Renal cortical epithelial cell (primary cell): ENCODE data around the gene UBL7. TPM values are rescaled to one million over a fixed set of nuclear protein-coding genes. Genes with fewer than 3 reads are reported as not detected.
A peak's percentile ranks its signal among the peaks of the same experiment; 100 is the strongest.

Experiments used
- DNase-seq: peaks from one replicate; pipeline ENCODE4 v3.0.0-alpha.2; 2011; ENCODE audit warnings: low read depth
- total RNA-seq: library from RNA; depleted of rRNA; stranded (reverse); fragments of >200 nt; gene quantifications from 2 replicates; pipeline ENCODE4 v1.2.3, GENCODE V29; 2014

UBL7 gene
- total RNA-seq, 1 donor from 2014 or later, result 31.2 TPM

DNA sequence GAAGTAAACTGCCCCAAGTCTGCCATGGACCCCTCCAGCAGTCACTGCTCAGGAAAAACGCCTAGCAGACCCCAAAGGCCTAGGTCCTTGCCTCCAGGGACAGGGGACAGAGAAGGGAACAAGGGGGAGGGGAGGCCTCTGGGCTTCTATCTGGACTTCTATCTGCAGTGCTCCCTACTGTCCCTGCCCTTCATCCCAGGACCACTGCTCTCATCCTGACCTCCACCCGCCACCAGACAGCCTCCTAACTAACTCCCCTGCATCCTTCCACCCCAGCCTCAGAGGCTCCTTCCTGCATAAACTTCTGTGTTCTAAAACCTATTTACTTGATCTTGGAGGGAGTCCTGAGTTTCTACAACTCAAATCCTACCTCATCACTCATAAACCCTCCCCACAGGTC, 52.6 kb downstream of the UBL7 start:
- no peak for DNase-seq

DNA sequence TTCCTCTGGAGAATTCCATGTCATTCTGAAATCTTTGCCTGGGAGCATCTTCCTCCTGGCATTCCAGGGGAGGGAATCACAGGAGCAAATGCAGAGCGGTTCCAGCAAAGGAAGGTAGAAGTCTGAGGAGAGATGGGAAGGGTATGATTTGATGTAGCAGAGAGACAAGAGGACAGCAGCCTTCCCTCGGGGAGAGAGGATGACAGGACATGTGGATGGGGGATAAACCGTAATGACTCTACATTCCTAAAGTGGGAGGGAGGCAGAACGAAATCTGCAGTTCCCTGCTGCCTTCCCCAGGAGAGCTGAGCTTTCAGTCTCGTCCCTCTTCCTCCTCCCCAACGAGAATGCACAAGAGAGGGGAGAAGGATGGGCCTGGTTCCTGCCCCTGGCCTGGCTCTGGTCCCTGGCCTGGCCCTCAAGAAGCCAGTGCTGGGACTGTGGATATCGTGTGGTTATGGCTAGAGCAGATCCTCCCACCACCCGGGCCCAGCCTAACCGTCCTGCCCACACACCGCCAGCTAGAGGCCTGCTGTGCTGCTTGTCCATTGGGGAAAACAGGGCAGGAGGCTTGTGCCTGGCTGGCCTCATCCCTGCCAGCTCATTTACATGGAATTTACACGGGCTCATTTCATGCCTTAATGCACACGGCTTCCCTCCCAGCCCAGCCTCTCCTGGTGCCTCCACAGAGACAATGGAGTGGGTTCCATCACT, 53.8 kb downstream of the UBL7 start:
- DNase-seq, result peak; percentile 90

DNA sequence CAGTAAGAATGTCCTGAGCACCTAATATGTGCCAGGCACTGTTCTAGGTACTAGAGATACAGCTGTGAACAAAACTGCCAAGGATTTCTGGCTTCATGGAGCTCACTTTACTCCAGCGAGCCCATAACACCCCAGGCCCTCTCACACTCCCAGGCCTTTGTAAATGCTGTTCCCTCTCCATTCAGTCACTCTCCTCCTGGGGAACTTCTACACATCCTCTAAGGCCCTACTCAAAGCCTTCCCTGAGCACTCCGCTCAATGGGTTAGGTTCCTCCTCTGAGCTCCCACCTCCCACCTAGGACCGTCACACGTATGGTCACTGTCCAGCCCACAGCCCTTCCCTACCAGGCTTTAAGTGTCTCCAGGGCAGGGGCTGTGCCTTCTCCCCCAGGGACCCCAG, 54.4 kb downstream of the UBL7 start:
- no peak for DNase-seq

DNA sequence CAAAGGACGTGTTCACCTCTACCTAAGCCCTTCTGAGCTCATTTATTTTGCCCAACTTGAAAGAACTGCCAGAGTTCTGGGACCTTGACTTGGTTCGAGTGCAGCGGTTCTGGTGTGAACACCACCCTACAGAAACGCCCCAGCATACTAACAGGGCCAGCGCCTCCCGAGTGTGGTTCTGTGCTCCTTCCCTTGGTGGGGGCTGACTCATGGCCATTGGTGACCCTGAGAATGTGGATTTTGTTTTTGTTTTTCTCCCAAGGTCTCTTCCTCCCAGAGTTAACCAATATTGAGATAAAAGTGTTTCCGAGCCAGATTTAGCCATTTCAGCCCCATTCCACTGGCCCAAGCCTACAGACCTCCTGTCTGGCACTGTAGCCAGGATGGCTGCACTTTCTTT, 55.1 kb downstream of the UBL7 start:
- DNase-seq, result no peak

DNA sequence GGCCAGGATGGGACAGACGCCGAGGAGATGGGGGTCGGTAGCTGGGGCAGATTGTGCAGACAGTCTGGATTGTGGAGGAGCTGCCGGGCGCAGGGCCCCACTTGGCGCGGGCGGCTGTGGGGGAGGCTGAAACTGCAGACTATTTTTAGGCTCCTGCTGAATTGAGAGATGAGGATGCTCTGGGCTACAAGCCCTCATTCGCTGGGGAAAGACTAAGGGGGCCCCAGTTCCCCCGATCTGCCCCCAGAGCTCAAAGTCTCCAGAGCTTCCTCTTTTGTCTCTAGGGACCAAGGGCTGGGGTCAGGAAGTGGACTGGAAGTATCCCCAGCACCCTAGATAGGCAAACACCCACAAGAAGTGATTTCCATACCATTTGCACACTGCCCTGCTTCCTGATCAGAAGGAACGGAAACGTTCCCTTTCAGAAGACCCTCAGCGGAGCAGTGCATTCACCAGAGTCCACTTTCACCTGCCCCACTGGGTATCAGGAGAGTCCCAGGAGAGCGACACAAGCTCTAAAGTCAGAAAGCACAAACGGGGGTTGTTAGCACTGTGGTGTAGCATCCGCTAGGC, 56.9 kb downstream of the UBL7 start:
- no peak for DNase-seq

DNA sequence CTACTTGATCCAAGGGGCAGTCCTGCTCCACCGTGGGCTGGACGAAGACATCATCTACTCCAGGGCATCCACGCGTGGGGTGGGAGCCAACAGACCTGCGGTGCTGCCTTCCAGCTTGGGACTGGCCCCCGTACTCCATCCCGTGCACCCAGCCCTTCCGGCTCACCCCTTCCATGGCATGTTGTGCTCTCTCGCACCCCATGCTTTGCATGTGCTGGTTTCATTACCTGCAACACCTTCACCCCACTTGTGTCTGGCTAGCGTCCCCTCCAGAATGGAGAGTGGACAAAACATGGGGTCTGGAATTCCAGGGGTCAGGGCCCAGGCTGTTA, 57.4 kb downstream of the UBL7 start:
- no peak for DNase-seq

DNA sequence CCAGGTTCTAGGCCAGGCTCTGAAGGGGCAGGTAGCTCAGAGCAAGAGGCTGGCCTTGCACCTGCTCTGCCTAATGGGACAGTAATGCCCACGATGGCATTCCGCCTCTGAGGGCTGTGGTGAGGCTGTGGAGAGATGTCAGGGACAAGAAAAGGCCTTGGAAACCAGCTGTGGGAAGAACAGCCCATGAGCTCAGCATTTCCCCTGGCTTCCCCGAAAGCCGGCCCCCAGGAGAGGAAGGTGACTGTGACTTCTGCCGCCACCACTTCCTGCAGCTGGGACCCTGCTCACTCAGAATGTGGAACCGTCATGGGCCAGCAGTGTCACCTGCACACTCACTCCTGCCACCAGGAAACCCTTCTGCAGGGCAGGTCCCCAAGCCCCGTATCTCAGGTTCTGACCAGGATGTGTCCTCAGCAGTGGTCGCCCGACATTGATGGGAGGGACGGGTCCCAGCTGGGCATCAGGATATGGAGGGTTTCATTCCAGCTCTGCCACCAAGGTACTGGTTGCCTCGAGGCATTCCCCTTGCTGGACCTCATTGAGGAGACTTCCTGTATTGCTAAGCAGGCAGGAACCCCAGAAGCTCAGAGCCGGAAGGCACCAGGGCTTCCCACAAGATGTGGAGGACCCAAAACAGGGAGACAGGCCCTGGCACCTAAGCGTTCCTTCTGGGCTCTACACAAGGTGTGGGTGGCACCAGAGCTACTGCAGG, 57.9 kb downstream of the UBL7 start:
- DNase-seq, result no peak

DNA sequence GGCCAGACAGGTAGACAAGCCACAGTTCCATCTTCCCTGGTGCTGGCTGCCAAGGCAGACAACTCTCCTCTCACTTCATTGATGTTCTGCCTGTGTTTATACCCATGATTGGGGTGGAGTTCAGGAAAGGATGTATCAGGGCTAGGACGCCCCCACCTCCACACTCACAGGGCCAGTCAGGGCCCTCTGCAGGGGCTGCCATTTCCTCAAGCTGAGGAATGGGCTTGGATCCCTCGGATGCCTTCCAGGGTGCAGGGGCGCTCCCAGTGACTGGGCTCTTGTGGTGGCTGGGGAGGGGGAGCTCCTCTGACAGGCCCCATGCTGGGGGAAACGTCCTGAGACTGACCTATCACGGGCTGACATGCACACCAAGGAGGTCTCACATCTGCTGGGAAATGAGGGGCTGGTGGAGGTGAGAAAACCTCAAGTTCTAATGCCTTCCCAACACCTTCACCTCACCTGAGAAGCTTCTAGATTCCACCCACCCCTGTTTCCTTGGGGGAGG, 58.6 kb downstream of the UBL7 start:
- no peak for DNase-seq

DNA sequence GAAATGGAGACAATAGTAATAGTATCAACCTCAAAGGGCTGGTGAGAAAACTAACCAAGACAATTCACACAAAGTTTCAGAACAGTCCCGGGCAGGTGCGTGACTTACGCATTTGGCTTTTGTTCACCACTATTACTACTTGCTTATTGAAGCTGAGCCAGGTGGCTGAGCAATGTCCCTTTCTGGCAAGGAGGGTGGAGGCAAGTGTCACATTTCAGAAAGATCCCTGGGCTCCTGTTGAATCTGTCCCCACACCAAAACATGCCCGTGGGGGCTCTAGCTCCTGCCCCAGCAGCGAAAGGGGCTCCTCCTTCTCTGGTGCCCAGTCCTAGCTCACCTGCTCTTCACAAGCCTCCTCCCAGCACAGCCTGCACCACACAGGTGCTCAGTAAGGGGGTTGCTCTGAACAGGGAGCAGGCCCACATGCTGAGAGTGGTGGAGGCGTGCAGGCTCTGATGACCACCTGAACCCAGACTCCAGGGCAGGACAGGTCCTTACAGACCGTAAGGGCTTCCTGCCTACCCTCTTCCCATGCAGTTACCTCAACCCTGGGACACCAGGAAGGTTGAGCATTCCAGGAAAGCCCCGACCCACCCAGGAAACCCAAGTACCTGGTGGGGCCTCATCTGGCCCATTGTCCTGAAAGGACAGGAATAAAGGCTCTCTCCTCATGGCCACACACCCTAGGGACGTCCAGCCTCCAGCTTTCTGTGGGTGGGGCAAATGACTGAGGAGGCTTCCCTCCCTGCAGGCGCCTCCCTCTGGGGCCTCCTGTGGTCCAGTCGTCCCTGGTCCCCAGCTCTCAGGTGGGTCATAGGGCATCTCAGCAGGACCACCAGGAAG, 59.8 kb downstream of the UBL7 start:
- DNase-seq, result peak; percentile 19

DNA sequence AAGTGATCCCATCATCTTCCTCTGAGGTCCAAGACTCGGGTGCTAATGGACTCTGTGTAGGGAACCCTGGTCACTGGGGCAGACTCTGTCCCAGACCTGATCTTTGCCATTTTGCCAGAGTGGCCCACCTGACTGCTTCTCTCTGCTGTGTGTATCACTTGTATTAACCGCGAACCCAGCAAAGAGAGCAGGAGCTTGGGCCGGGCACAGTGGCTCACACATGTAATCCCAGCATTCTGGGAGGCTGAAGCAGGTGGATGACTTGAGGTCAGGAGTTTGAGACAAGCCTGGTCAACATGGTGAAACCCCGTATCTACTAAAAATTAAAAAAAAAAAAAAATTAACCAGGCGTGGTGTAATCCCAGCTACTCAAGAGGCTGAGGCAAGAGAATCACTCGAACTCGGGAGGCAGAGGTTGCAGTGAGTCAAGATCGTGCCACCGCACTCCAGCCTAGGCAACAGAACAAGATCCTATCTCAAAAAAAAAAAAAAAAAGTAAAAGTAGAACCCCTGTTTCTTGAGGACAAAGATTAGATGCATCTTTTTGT, 60.6 kb downstream of the UBL7 start:
- peak; percentile 42 for DNase-seq

DNA sequence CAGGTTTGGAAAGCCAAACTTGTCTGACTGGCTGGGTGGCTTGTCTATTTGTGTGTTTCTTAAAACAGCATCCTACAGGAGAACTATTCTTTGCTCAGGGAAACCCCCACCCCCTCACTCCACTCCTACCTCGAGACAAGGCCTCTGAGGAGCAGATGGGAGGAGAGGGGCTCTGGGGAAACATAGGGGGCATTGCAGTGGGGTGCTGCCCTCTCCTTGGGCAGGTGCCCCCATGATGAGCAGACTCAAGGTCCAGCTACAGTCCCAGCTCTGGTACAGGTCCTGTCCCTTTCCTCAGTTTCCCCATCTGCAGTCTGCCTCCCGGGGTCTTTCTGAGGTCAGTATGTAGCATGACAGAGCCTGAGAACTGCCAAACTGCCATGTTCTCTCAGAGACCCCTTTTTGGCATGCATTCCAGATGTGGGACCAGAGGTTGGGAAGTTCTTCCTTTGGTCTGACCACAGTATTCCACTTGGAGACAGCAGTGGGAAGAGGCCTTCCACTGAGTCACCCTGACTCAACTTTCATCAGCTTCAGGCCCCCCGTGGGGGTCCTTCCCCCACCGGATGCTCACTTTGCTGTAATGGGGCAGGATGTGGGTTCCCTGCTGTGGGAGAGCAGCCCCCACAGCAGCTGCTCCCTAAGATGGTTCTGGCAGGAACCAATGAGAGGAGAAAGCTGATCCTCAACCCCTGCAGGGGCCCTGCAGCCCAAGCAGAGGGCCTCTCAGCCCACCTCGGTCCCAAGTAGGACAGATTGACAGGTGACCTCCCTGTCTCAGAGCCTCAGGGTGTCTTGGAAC, 61.2 kb downstream of the UBL7 start:
- peak; percentile 23 for DNase-seq

DNA sequence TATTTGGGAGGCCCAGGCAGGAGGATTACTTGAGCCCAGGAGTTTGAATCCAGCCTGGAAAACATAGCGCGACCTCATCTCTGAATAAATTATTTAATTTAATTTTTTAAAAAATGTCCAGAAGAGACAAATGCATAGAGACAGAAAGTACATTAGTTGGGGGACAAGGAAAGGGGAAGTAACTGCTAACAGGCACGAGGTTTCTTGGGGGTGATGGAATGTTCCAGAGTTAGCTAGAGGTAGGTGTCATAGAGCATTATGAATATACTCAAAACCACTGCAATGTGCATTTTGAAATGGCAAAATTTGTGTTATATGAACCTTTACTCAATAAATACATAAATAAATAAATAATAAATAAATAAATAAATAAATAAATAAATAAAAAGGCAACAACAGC, 61.9 kb downstream of the UBL7 start:
- no peak for DNase-seq

DNA sequence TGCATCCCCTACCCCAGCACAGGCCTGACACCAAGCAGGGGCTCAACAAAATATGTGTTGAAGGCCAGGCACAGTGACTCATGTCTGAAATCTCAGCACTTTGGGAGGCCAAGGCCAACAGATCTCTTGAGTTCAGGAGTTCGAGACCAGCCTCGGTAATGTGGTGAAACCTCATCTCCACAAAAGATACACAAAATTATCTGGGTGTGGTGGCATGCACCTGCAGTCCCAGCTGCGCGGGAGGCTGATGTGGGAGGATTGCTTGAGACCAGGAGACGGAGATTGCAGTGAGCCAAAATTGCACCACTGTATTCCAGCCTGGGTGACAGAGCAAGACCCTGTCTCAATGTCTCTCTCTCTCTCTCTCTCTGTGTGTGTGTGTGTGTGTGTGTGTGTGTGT, 62.8 kb downstream of the UBL7 start:
- no peak for DNase-seq

DNA sequence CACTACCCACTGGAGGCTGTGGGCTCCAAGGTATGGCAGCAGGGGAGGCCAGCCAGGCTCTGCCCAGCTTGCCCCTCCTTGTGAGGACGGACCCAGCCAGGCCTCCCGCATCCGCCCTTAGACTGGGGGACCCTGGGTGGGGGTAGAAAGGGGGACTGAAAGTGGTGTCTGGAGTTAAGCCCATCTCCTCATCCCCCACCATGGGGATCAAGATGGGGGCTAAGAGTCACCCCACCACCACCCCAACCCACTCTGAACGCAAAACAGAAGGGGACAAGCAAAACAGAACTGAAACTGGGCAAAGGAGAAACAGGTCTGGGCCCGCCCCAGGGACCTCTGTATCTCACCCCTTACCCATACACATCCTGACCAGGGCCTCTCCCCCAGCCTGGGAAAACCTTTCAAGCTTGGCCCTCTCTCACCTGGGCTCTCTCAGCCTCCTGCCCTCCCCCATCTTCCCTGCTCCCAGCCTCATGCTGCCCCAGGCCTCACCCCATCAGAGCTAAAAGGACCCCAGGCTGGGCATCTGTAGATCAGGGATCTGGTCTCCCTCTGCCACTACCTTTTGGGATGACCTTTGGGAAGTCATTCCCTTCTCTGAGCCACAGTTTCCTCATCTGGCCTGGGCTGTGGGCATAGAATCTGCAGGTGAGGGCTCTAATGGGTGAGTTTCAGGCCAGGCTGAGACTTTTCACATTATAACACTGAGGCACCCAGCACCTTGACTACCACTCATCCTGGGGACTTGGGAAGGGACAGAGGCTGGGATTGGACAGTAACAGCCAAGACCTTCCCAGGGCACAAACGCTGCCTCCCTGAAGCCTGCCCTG, 63.5 kb downstream of the UBL7 start:
- no peak for DNase-seq

DNA sequence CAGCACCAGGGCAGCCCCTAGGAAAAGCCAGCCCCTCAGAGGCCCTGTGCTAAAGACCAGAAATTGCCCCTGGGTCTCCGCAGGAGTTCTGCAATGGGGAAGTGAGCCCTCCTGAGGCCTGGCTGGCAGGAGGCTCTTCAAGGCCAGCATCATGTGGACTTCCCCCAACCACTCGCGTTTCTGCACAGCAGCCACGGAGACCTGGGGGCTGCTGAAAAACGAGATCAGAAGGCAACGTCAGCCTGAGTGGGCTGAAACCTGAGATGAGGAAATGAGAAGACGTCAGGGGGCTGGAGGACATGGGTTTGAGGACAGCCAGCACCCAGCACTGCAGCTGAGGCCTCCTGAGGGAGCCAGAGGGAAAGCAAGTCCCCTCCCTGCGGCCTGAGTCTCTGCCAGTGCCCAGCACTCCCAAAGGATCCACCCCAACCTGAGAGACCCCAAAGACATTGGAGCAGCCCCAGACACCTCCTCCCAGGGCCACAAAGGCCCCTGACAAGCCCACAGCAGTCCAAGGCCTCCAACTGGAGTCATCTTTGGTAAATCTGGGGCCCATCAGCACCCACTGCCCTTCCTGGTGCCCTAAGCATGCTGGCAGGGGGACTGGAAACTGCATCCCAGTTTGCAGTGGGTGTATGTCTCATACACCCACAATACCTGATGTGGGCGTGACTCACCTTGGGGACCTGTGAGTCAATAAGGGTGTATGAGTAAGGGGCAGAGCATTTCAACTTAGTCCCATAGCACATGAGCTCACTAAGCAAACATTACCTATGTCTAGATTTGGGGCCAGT, 64.3 kb downstream of the UBL7 start:
- peak; percentile 94 for DNase-seq

DNA sequence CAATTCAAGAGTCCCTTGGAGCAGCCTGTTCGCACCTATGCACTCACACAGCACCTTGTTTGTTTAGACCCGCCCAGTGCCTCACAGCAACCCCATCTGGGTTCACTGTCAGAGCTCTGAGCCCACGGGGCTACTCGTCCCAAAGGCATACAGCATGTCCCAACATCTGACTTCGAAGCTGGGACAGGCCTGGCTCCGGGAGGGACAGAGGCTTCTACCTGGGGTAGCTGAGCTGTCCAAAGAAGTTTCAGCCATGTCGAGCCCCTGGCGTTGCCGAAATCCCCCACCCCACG, 64.9 kb downstream of the UBL7 start:
- DNase-seq, result no peak
